Kidney capillary endothelial cell (primary cell): ENCODE results near the gene WDR73.

Experiments
- DNase-seq: peaks from one replicate; pipeline ENCODE4 v3.0.0-alpha.2; 2018; ENCODE audit warnings: low spot score

The WDR73 gene

GRCh38 chr15:84609818-84610525 lies 44.1 kb downstream of the WDR73 start:
- DNase-seq, result no peak

DNA sequence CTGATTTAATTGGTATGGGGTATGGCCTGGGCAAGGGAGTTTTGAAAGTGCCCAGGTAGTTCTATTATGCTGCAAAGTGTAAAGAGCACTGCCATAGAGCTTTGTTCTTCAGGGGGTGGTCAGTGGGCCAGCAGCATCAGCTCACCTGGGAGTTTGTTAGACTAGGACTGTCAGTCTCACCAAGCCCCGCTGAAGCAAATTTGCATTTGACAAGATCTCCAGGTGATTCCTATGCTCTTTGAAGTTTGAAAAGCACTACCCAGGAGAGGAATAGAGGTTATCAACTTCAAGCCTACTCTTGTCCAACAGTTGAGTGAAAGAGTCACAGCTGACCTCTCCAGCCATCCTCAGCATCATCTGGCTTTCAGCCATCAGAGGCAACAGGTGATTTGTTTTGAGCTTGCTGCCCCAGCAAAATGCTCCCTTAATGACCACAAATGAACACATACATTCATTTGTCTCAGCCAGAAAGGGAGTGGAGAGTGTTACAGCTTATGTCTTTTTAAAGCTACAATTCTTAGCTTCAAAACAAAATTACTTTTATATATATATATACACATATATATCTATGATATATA lies 45.3 kb downstream of the WDR73 start:
- no peak for DNase-seq

GRCh38 chr15:84606653-84607120 lies 47.4 kb downstream of the WDR73 start:
- DNase-seq, result no peak

DNA sequence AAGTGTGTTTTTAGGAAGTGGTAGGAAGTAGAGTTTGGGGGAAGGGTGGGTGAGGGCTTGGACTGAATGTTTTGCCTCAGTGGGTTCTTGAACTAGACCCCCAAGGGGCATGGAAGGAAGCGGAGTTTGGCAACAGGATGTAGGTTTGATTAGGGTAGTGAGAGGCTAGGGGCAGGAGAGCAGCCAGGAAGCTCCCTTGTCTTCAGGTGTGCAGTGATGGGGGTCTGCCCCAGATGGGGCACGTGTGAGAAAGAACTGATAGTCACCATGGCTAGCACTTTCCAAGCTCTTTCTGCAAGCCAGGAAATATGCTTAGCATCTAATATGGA lies 48.6 kb downstream of the WDR73 start:
- no peak for DNase-seq

- no peak for DNase-seq
Observed at GRCh38 chr15:84604826-84605553, 49.1 kb downstream of the WDR73 start.

GRCh38 chr15:84603630-84604379 lies 50.3 kb downstream of the WDR73 start:
- no peak for DNase-seq

- DNase-seq, result no peak
Observed at GRCh38 chr15:84601555-84601838, 52.6 kb downstream of the WDR73 start.

DNA sequence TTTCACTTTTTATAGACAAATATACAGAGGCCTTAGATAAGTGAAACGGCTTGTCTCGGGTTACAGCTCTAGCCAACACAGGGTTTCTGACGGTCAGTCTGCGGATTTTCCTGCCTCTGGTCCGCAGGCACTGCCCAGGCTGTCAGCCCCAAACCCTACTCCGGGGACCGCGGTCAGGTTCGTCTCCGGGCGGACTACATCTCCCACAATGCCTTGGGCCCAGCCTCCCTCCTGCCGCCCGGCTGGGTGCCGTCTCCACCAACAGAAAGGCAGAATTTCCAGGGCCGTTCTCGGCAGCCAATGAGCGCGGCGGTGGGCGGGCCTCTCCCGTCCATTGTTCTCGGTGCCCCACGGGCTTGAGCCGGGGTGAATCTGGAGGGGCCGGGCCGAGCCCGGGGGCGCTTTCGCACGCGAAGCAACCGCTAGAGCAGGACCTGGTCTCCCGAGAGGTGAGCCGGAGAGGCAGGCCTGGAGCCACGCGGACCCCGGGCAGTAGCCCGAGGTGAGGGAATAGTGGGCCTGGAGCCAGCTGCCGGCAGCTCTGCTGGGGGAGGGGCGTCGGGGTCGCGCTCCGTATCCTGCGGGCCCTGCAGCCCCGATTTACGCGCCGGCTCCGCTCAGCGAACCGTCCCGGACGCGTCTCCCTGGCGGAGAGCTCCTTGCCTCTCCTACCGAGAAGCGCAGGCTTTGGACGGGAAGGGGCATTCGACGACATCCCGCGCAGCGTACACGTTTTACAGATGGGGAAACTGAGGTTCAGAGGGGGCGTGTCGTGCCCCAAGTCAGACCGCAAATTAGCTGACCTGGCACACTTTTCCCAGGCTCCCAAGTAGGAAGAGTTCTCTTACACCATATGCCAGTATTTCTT lies 53.2 kb downstream of the WDR73 start, which contains the start of gene ZSCAN2:
Gene ZSCAN2, plus strand, starts transcription at position 323 of the 868 bp plus-strand sequence. CDS start 2,919 bp downstream, outside the sequence.
- peak; percentile 95 for DNase-seq

DNA sequence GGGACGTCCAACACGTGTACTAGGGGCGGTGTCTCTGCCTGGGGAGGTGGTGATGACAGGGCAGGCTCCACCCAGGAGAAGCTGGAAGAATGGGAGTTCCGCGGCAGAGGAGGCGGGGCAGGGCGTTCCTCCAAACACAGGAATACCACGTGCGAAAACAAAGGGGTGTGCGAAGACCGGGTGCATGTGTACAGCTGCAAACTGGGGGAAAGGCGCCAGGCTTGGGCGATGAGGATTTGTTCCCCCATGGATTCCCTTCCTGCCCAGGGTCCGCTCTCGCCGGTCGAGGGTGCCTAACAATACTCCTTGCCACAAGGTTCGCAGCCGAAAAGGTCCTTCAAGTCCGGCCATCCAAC lies 53.8 kb downstream of the WDR73 start:
- DNase-seq, result peak; percentile 87

DNA sequence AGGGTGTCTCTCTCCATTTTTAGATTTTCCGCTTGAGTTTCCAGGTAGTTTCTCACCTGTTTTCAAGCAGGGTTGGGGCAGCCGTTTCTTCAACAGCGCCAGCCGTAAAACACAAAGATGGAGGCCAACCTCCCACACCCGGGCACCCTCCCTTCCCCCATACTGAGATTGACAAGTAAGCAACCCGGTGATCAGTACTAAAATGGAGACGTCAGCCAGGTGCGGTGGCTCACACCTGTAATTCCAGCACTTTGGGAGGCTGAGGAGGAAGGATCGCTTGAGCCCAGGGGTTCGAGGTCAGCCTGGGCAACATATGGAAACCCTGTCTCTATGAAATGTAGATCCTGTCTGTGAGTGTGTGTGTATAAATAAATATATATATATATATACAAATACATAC lies 54.2 kb downstream of the WDR73 start:
- DNase-seq, result no peak

- peak; percentile 76 for DNase-seq
Observed at GRCh38 chr15:84598993-84599392, 55.1 kb downstream of the WDR73 start.

DNA sequence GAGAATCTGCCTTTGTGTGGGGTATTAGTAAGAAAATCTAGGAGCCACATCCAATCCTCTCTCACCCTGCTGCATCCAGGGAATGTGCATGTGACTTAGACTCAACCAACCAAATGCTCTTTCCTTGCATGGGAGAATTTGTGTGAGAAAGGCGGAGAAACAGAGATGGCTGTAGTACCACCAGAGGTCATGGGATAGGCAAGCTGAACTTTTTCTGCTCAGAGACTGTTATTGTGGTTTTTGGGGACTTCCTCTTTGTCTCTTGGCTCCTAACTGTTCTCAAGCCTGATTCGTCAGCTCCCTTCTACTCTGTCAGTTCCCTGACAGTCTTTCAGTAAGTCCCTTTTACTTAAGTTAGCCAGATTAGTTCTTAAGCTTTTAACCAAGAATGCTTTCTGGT lies 55.8 kb downstream of the WDR73 start:
- no peak for DNase-seq

DNA sequence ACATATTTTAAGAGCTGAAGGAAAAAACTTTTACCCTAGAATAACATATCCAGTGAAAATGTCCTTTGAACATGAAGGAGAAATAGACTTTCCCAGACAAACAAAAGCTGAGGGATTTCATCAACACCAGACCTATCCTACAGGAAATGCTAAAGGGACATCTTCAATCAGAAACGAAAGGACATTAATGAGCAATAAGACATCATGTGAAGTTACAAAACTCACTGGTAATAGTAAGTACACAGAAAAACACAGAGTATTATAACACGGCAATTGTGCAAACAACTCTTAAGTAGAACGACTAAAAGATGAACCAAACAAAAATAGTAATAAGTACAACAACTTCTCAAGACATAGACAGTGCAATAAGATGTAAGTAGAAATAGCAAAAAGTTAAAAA lies 56.8 kb downstream of the WDR73 start:
- no peak for DNase-seq

DNA sequence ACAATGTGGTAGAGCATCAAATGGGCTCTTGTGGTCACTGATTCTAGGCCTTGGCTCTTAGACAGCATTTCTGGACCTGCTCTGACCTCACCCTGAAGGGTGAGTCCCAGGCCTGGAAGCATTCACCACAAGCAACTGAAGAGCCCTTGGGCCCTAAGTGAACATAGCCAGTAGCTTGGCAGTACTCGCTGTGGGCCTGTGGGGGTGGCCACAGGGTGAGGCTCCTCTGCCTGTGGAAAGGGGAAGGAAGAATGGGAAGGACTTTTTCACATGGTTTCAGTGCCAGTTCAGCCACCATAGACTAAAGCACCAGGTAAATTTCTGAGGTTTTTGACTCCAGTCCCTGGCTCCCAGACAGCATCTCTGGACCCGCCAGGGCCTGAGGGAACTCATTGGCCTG lies 58.4 kb downstream of the WDR73 start:
- DNase-seq, result no peak

DNA sequence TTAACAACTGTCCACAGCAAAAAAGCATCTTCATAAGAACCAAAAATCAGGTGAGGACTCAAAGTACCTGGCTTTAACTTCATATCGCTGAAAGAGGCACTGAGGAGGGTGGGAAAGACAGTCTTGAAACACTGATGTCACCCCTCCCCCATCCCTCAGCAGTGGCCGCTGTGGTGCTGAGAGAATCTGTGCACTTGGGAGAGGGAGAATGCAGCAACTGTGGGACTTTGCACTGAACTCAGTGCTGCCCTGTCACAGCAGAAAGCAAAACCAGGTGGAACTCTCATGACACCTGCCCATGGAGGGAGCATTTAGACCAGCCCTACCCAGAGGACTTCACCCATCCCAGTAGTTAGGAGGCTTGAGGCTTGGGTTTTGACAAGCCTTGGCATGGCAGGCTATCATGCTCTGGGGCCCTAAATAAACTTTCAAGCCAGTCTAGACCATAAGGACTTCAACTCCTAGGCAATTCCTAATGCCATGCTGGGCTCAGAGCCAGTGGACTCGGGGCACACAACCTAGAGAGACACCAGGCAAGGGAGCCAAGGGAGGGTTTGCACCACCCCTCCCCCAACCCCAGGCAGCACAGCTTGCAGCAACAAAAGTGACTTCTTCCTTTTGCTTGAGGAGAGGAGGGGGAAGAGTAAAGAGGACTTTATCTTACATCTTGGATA lies 59.3 kb downstream of the WDR73 start:
- DNase-seq, result no peak

DNA sequence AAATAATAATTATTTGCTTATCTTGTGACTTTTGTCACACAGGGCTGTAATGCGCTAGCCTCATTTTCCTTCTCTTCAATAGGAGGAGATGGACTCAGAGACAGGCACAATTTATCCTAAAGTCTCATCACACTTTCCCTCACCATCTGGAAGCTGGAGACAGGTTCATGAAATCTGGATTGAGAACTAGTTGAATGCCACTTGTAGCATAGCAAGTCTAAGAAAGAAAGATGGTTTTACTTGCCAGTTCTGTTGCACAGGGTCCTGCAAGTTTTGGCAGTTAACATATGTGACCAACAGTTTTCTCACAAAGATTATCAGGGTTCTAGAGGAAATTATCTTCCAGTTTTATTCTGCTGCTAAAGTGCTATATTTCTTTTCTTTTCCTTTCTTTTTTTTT lies 62.3 kb downstream of the WDR73 start:
- DNase-seq, result no peak

DNA sequence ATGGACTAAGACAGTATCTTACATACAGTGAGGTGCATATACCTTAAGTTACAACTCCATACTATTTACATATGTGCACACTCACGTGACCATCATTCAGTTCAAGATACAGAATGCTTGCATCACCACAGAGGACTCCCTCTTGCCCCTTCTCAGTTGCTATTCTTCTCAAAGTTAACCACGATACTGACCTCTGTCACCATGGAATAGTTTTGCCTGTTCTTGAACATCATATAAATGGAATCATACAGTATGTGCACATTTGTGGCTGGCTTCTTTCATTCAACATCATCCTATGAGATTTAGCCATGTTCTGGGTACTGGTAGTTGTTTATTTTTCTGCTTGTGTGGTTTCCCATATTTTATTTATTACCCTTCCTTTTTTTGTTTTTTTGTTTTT lies 63.7 kb downstream of the WDR73 start:
- DNase-seq, result no peak
